ENCODE data around the gene JSRP1. TPM values are rescaled to one million over a fixed set of nuclear protein-coding genes. Genes with fewer than 3 reads are reported as not detected.

Gene JSRP1
- total RNA-seq, 1 donor from 2014 or later, result 3.5 TPM

DNA sequence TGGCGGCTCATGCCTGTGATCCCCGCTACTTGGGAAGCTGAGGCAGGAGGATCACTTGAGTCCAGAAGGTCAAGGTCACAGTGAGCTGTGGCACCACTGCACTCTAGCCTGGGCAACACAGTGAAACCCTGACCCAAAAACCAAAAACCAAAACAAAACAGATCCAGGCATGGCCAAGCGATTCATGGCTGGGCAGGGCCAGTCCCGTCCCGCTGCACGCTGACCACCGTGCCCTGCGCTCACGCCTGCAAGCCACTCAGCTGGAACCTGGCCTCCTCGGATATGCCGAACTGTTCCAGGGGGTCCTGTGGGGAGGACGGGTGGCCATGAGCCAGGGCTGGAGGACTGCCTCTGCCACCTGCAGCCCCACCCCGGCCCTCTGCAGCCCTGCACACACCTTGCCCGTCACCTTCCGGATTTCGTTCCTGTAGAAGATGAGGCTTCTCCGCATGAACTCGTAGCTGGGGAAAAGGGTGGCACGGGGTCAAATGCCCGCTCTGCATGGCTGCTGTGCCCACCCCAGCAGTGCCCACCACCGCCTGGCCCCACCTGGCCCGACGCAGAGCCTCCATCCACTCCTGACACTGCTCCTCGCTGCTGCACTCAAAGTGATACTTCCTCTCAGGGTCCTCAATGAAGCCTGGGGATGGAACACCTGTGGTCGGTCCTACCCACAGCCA, 22.5 kb downstream of the JSRP1 start:
- DNase-seq (ENCODE audit: low read depth), result no peak
- no peak for TF ChIP-seq CTCF (conservative IDR thresholded peaks at IDR 0.05; ENCODE audit: low read depth, low read length)
- no peak overlapping the region for H3K4me3 ChIP-seq (ENCODE audit: low read depth, low read length)

GRCh38 chr19:2232286-2233151, 23.7 kb downstream of the JSRP1 start:
- no peak for TF ChIP-seq CTCF (conservative IDR thresholded peaks at IDR 0.05; ENCODE audit: low read depth, low read length)
- H3K4me3 ChIP-seq (ENCODE audit: low read depth, low read length), result no peak overlapping the region
- DNase-seq (ENCODE audit: low read depth), result no peak

DNA sequence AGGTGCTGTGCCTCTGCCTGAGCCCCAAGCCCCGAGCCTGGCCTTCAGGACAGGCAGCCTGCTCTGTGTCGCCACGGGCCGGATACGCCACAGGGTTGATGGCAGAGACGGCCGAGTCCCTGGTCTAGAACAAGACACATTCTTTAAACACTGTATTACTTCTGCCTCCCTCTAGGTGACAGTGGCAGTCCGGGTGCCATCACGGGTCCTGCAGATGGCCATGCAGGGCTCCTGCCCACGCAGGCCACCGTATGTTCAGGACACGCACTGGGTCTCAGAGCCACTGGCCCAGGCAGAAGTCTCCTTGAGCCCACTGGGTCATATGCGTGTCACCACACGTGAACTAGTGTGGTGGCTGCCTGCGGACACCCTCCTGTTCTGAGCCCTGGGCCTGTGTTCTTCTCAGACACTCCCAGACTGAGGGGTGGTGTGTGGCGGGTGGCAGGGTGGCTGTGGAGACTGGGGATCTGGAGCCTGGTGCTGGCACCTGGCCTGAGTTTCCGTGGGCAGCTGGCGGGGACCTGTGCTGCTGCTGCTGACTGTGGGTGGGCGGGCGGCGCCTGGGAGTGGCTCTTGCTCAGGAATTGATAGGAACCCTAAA, 24.5 kb downstream of the JSRP1 start:
- no peak for TF ChIP-seq CTCF (conservative IDR thresholded peaks at IDR 0.05; ENCODE audit: low read depth, low read length)
- DNase-seq (ENCODE audit: low read depth), result no peak
- no peak overlapping the region for H3K4me3 ChIP-seq (ENCODE audit: low read depth, low read length)

GRCh38 chr19:2230807-2231533, 25.2 kb downstream of the JSRP1 start:
- no peak overlapping the region for H3K4me3 ChIP-seq (ENCODE audit: low read depth, low read length)
- TF ChIP-seq CTCF (conservative IDR thresholded peaks at IDR 0.05; ENCODE audit: low read depth, low read length), result no peak
- no peak for DNase-seq (ENCODE audit: low read depth)

DNA sequence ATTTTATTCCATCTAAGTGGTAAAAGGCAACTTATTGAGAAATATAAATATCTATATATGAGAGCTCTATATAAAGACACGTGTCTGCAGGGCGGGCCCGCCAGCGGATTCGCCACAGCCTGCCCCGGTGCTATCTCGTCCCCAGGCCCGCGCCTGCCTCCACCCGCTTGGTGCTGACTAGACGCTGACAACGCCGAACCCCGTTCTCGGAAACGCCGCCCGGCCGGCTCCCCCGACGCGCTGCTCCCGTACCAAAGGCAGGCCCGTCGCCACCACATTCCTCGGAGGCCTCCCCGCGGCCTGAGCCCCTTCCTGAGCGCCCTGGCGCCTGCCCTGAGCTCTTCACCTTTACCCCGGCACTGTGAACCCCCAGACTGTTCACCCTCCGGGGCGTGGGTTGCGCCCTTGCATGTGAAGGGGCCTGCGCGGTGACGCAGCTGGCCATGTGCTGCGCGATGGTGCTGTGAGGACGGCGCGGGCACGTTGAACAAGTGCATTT, 26.1 kb downstream of the JSRP1 start:
- TF ChIP-seq CTCF (conservative IDR thresholded peaks at IDR 0.05; ENCODE audit: low read depth, low read length), result no peak
- H3K4me3 ChIP-seq (ENCODE audit: low read depth, low read length), result no peak overlapping the region
- DNase-seq (ENCODE audit: low read depth), result no peak

Measured in epithelial cell of proximal tubule (primary cell).